Pons (tissue), 1 donor: ENCODE results near the gene CAPZB.
A peak's percentile ranks its signal among the peaks of the same experiment; 100 is the strongest.

Experiments used
- DNase-seq: peaks from one replicate; pipeline ENCODE4 v3.0.0-alpha.2; 2016; ENCODE audit warnings: low spot score

Gene CAPZB

DNA sequence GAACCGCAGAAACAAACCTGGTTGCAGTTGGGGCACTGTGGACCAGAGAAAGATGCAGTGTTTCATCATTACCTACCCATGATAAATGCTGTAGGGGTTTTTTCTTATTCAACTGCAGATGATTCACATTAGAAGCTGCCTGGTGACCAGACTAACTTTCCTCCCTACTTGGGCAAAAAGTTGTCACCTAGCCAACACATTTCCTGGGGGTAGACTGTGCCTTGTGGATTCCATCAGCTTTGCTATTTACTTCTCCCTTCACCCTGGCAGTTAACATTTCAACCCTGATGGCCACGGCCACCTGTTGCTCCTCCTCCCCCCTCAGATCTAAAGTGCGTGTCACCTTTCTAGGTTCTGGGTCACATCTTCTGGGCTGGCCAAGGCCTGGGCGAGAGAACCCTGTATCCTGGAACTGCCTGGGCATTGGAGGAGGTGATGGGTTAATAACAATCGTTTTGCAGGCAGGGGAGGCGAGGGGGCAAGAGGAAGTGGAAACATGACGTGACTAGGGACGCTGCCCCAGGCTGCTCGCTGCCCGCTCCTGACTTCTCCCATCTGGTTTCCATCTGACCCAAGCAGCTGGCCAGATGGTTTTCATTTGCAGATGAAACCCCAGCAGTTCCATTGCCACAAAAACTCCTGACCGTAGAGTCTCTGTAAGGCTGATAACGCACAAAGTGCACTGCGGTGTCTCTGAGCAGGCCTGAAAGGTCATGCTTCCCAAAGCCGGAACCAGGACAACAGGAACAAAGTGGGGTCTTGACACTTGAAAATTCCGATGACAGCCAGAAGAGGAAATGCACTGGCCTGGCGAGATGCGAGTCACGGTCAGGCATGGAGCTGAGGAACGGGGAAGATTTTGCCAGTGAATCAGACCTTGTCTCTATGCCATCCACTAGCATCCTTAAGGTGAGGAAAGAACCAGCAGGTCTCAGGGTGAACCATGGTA lies 36.6 kb downstream of the CAPZB start:
- no peak for DNase-seq

DNA sequence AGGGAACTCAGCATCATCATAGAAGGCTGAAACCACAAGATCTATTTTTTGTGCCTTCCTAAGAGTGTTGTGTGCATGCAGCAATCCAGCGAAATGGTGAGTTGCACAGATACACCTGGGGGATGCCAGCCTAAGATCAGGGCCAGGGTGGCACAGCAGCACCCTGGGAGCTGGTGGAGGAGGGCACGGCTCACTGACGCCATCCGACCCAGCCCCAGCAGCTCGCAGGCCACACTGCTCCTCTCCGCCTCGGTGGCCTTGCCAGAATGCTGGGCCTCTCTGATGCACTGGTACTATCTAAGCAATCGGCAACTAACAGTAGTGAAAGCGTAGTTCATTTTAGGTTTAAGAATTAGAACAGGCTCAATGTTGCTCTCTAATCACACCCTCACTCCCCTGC lies 37.8 kb downstream of the CAPZB start:
- no peak for DNase-seq

DNA sequence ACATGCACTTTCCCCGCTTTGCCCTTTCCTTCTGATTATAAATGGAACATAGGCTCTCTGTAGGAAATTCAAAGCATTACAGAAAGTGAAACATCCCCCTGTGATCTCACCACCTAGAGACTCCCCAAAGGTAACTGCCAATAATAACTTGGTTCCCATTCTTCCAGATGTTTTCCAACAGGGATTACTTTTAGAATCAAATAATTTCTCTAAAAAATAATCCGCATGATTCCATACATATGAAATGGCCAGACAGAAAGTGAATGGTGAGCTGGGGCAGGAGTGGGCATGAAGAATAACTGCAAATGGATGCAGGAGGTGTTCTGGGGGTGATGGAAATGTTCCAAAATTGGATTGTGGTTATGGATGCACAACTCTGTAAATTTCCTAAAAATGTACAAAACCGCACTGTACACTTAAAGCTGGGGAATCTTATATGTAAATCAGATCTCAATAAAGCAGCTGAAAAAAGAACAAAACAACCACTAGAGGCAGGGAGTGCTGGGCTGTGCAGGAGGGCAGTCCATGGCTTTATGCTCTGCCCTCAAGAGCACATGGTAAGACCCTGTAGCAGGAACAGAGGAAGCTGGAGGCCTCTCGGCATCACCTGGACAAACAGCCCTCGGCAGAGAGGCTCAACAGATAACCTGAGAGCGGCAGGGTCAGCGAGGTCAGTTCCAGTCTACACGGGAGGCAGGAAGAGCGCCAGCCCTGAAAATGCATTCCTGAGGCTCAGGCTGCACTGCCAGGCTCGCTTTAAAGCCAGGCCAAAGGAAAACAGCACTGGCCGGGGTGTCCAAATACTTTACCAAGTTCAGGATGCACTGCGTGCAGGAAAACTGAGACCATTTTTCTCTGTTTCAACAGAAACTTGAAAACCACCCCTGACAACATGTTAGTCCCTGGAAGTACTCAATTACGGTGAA lies 39.7 kb downstream of the CAPZB start:
- DNase-seq = no peak

DNA sequence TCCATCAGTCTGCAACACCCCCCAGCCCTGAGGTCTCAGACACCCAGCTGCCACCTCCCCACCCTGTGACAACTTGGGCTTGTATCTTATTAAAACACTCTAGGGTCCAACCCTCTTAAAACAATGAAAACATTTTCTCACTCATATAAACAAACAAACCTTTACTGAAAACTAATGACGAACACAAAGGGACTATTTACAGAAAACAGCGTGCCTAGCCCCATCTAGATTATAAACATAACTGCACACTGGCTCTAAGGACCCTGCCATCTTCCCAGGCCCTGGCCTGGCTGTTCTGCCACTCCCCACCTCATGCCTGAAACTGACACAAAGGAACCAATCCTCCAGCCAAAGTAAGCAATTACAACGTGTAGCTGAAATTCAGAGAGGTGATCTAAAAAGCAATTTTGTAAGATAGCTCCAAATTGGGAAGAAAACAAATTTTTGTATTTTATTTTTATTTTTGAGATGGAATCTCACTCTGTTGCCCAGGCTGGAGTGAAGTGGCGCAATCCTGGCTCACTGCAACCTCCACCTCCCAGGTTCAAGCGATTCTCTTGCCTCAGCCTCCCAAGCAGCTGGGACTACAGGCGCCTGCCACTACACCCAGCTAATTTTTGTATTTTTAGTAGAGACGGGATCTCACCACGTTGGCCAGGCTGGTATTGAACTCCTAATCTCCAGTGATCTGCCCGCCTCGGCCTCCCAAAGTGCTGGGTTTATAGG lies 40.9 kb downstream of the CAPZB start:
- no peak for DNase-seq

DNA sequence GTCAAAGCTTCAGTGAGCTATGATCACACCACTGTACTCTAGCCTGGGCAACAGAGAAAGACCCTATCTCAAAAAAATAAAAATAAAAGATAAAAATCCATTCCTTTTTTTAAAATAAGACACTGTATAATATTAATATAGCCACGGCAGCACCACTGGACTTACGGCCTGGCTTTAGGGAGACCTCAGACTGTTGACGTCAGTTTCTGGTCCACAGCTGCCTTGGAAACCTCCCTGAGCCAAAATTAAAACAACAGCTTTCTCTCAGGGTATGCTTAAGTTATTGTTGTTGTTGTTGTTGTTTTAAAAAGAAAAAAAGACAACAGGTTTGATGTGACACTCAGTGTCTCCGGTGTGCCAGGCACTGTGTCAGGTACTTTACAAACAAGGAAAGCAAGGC lies 42.0 kb downstream of the CAPZB start:
- no peak for DNase-seq

DNA sequence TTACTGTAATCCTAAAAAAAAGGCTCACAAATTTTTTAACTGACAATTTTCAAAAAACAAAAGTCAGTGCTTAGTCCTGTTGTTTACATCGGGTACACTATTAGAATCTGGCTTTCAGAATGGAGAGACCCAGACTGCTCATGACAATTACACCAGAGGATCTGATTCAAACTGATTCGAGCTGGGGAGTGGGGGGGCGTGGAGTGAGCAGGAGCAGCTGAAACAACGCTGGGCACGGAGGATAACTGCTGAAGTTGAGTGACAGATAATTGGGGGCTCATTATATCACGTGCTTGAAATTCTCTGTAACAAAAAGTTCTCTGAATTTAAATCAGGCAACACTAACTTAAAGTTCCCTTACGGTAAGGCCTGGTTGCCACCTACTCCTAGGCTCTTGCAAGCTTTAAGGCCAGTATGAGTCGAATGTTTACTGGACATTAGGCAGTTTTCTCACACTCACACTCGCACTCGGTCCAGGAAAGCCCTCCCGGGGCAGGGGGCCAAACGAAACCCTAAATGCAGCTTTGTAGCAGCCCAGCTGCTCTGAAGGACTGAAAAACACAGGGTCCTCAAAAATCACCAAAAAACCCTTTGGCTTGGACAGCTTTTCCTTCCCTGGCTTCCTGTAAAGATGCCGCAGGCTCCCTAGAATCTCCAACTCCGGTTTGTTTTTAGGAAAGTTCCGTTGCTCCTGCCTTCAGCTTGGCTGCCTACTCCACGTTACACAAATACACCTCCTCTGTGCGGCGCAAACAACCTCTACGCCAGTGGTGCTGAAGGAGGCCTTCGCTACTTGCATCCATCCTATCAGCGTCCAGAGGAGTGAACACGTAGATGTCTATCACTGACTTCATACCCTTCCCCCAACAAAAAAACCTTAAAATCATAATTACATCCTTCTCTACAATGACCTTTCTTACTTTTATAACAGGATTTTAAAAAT lies 42.9 kb downstream of the CAPZB start:
- DNase-seq = no peak

DNA sequence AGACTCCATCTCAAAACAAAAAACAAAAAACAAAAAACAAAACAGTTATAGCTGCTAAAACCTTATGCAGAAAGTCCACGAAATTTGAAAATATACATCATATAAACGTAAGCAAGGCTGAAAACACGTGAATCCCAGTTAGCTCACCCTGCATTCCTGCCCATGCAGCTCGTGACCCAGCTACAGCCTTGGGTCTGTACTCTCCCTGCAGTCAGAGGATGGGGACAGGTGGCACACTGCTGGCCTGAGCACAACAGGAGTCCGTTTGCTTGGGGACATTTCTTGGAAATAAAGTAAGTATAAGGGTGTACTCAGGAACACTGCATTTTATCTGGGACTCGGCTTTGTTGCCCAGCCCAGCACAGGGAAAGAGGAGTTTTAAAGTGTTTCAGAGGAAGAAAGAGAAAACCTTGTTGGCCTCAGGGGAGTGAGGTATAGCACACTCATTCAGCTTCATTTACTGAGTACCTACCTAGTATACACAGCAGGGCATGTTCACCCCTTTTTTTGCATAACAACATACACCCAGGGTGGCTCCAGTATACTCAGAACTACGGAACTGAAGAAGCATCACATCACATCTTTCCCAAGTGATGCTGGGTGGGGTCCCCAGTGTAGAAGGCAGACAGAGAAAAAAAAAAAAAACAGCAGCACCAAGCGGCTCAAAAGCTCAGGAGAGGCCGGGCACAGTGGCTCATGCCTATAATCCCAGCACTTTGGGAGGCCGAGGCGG lies 44.1 kb downstream of the CAPZB start:
- no peak for DNase-seq

DNA sequence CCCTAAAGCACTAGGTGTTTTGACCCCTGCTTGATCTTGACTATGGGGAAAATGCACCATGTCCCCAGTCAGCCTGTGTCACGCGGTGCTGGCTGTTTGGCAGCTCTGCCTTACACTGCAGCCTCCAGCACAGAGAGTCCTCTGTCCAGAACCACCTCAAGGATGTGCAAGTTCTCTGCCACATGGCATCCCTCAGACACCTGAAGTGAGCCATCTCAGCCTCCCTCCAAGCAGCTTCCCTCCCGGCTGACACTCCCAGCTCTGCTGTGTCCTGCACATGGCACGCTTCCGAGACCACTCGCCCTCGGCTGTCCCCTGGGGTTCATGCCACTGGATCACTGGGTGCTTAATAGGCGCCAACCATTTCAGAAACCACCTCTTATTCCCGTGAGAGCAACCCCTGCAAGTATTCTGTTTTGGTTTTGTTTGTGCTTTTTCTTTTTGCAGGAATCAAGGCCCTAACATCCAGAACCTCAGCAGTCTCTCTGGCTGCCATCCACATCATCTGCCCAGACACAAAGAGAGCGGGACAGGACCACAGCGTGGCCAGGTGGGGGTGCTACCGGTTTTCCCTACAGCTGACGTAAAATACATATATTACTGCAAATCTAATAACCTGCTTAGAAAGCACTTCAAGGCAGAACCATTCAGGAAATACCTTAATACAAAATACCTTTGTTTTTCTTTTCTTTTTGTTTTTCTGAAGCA lies 45.7 kb downstream of the CAPZB start:
- DNase-seq = peak; percentile 85

DNA sequence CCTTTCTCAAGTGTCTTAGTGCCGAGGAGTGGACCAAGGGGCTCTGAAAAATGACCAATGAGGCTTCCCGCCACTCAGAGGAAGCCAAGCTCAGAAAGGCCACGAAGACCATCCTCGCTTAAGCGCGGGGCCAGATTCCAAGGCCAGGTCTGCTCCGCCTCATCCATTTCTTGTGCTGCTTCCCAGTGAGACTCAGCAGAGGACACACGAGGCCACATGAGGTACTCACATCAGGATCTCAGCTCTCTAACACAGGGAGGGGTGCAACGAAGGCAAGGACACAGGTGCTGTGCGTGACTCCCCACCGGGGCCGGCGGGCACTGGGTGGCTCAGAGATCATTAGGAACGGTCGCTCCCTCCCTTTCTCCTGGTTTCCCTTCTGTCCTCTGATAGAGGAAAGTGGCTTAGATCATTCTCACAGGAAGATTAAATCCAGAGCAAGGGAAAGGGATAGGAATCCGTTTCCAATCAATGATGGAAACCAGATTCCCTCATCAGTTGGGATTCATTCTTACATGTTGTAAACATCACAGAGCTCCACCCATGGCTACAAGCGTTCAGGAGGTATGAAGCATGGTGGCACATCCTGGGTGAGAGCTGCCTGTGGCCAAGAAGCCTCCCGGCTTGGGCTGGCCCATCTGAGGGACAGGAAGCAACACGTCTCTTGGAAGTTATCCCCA lies 46.7 kb downstream of the CAPZB start:
- no peak for DNase-seq

DNA sequence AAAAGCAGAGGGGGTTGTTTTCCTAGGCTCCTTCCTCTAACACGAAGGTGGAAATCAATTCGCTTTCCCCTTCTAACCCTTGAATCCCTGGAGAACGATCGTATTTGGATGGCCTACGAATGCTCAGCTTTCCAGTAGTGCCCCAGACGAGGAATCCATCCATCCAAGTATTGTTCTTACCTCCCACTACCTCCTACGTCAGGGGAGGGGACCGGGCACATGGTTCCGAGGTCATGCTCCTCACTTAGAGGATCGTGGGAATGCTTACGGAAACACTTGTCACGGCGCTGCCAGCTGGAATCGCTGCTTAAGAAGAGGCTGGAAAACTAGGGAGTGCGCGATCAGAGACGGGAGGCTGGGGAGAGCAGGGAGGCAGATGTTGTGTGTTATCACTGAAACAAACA lies 47.4 kb downstream of the CAPZB start:
- no peak for DNase-seq

DNA sequence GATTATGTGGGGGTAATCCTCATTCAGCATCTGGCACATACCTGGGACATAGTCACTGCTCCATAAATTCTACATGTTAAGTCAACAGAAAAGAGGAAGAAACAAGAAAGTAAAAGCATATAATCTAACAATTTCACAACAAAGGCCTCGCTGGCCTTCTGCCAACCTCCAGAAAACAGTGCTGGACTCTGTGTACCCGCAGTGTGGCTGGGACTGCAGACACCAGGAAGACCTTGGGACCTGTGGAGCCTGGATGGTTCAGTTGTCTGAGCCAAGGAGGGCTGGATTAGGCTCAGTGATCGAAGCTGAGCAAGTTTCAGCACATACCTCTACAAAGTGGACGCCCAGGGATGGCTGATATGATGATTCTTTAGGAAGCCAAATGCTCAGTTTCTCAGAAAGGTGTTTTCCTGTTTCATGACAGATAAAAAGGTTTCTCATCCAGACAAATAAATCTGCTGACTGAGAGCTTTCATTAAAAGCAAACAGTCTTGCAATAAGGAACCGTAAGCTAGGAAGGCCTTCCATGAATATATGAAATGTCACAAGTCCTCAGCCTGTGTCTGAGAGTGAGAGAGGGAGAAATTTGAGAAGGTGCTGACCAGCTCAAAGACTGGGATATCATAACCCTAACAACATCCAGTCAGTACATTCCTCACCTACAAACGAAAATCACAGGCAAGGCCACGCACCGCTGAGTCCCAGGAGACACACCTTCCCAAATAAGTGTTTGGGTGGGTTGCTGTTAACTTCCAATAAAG lies 48.4 kb downstream of the CAPZB start:
- peak; percentile 77 for DNase-seq

DNA sequence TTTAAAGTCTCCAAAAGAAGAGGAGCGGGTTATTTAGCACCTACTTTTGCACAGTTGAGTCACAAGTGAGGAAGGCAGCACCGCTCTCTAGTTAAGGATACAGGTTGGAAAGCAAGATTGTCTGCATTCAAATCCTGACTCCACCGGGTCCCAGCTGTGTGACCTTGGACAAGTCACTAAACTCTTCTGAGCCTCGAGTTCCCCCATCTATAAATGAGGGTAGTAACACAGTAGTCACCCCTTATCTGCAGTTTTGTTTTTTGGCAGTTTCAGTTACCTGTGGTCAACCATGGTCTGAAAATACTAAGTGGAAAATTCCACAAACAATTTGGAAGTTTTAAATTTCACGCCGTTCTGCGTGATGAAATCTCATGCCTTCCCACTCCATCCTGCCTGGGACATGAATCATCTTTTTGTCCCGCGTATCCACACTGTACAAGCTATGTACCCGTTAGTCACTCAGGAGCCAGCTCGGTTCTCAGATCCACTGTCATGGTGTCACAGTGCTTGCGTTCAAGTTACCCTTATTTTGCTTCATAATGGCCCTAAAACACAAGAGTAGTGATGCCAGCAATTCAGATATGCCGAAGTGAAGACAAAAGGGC lies 49.4 kb downstream of the CAPZB start:
- no peak for DNase-seq

DNA sequence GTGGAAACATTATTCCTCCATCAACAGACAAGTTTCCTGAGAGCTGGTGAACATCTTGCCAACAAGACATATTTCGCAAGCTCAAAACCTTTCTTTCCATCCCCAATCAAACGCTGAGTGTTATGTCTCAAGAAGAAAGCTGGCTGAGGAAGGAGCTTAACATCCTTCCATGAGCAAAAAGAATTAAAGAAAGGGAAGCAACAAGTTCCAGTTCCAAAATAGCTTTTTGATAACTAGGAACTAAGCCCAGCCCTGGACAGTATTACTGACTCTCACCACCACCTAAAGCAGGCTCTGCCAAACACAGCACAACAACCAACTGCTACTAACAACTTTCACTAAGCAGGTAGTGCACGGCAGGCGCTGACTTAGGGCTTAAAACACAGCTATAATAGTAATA lies 50.2 kb downstream of the CAPZB start:
- DNase-seq = peak; percentile 85

DNA sequence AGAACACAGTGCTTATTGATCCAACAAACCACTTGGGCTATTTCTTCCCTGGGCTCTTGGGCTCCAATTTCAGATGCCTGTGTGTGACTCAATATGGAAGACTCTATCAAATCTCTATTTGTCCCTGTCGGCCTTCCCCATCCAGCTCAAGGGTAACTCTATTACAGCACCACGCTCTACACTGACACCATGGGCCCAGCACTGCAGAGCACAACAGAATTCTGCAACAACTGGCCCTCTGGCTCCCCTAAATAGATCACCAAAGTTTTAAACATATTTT lies 51.7 kb downstream of the CAPZB start:
- no peak for DNase-seq

DNA sequence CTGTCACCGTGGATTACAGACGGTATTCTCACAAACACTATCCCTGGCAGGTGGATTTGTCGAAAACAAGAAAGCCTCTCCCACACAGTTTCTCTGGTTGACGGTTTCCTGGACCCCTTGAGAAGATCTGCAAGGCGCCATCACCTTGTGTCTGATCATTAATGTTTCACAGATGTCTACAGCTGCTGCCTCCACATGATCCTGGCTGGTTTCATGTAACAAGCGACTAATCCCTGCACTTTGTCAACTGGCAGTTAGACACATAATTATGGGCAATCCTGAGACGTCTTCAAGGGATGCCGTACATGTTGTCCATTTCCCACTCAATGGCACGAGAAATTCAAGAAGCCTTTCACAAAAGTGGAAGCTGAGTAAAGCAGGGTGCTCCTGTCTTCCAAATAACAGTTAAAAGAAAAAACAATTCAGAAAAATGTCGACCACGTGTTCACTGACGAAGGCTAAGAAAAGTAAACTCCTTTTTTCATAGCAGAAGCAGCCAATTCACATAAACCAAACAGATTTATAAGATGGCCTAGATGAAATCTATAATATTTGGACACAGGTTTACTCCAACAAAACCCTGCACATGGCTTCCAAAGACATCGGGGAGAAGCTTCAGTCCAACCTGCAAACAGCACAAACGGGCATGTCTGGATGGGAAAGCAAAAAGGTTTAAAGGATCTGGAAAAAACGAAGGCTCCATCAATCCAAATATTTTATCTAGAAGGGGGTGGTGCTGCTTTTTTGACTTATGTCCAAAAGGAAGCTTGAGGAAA lies 52.2 kb downstream of the CAPZB start:
- no peak for DNase-seq

DNA sequence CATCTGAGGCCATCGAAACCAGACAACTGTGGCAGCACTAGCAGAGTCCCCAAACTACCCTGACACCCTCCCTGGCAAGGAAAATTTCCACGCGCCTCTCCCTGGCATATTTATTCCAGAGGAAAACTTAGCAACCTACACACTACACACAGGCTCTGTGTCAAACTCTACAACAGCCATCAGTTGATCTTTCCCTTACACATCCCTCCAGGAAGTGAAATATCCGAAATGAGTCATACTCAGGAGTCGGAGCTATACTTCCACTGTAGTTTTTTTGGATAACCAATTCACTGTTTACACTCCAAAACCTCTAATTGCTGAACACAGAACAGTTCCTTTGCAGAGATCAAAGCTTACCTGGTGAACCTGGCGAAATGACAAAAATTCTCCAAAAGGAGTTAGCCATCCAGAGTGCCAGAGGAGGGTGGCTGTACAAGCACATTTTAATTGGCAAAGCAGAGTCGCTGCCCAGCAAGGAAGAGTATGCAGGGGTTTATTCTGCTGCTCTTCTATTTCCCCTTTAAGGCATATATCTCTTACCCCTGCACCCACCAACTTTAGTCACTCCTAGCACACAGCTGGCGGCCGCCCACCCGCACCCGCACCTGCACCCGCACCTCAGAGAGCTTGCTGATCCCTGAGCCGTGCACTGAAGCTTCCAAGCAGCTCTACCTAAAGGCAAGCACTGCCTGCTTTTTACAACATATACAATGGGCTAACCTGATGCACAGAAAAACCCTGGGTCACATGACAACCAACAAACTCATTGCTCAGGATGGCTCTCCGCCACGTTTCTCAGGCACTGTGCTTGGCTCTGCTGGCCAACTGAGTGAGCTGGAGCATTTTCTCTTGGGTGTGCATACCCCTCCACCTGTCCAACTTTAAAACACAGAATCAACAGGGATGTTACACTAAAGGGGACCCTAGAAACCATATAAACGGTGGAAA lies 54.9 kb downstream of the CAPZB start:
- DNase-seq = no peak
